Keratinocyte (primary cell): ENCODE measurements around the gene SALL2. TPM values are rescaled to one million over a fixed set of nuclear protein-coding genes. Genes with fewer than 3 reads are reported as not detected.

ENCODE experiments used
- DNase-seq: peaks from one replicate; pipeline ENCODE4 v3.0.0-alpha.2; 2011; ENCODE audit warnings: low read depth, missing footprints, low spot score
- FAIRE-seq: peaks from 2 replicates; lab custom pipeline; 2011; peaks lifted over from hg19 to GRCh38; lab: Jason Lieb, UNC
- H2AFZ ChIP-seq: 2 replicates; pipeline ENCODE4 v1.6.0; 2012; ENCODE audit warnings: low read length, control low read depth, inconsistent platforms; ENCODE audit not compliant: control insufficient read depth
- H3K27ac ChIP-seq: 2 replicates; pipeline ENCODE4 v1.5.1; 2011; ENCODE audit warnings: low read length; ENCODE audit not compliant: control insufficient read depth, insufficient read depth
- H3K27me3 ChIP-seq: 3 replicates; pipeline ENCODE4 v1.6.0; 2011; ENCODE audit warnings: low read length; ENCODE audit not compliant: control insufficient read depth, insufficient read depth; ENCODE audit errors: extremely low read depth
- H3K36me3 ChIP-seq, 2 experiments: 2 replicates in 1 of 2; 3 replicates in 1 of 2; pipeline ENCODE4 v1.5.1; 2011; ENCODE audit warnings: low read length in 2 of 2, mild to moderate bottlenecking in 1 of 2; ENCODE audit not compliant: control insufficient read depth in 2 of 2, insufficient read depth in 2 of 2; ENCODE audit errors: extremely low read depth in 1 of 2
- H3K4me1 ChIP-seq: 3 replicates; pipeline ENCODE4 v1.5.1; 2011; ENCODE audit warnings: low read length; ENCODE audit not compliant: control insufficient read depth, insufficient read depth; ENCODE audit errors: extremely low read depth
- H3K4me2 ChIP-seq: 3 replicates; pipeline ENCODE4 v1.6.0; 2011; ENCODE audit warnings: low read depth, low read length; ENCODE audit not compliant: control insufficient read depth, insufficient read depth; ENCODE audit errors: extremely low read depth
- H3K4me3 ChIP-seq, 3 experiments: fragments of 200-600 bp in 1 of 3; sonication (generic) in 1 of 3; 2 replicates in 2 of 3; 3 replicates in 1 of 3; pipeline ENCODE4 v1.5.1; 2011 to 2016; ENCODE audit warnings: low read length in 3 of 3, mild to moderate bottlenecking in 3 of 3, control low read depth in 2 of 3, inconsistent platforms in 1 of 3, low read depth in 1 of 3, mixed read lengths in 1 of 3, mixed run types in 1 of 3, moderate library complexity in 1 of 3; ENCODE audit not compliant: control insufficient read depth in 2 of 3, insufficient read depth in 2 of 3; ENCODE audit errors: extremely low read depth in 1 of 3
- H3K79me2 ChIP-seq: 2 replicates; pipeline ENCODE4 v1.6.0; 2012; ENCODE audit warnings: low read length; ENCODE audit not compliant: control insufficient read depth, insufficient read depth
- H3K9ac ChIP-seq: 3 replicates; pipeline ENCODE4 v1.6.0; 2011; ENCODE audit warnings: low read length; ENCODE audit not compliant: control insufficient read depth, insufficient read depth; ENCODE audit errors: extremely low read depth
- H3K9me1 ChIP-seq: 3 replicates; pipeline ENCODE4 v1.6.0; 2011; ENCODE audit warnings: low read length; ENCODE audit not compliant: control insufficient read depth, insufficient read depth; ENCODE audit errors: extremely low read depth
- H3K9me3 ChIP-seq: 2 replicates; pipeline ENCODE4 v1.5.1; 2012; ENCODE audit warnings: low read depth, low read length; ENCODE audit not compliant: control insufficient read depth
- H4K20me1 ChIP-seq: 3 replicates; pipeline ENCODE4 v1.6.0; 2011; ENCODE audit warnings: low read length; ENCODE audit not compliant: control insufficient read depth, insufficient read depth; ENCODE audit errors: extremely low read depth
- CTCF ChIP-seq, 3 experiments: IDR thresholded peaks in 1 of 3; conservative IDR thresholded peaks in 1 of 3; optimal IDR thresholded peaks in 1 of 3; 2 replicates in 2 of 3; 3 replicates in 1 of 3; pipeline versions ENCODE3 to v1.5.1; 2011; ENCODE audit warnings: low read length in 3 of 3, mild to moderate bottlenecking in 3 of 3, moderate library complexity in 2 of 3, control low read depth in 1 of 3, inconsistent platforms in 1 of 3; ENCODE audit not compliant: insufficient read depth in 2 of 3; ENCODE audit errors: extremely low read depth in 1 of 3
- EZH2 ChIP-seq: IDR thresholded peaks from one replicate; pipeline ENCODE4 v1.6.1; 2012; ENCODE audit warnings: inconsistent platforms, mild to moderate bottlenecking, low read length, moderate library complexity
- dilution Hi-C: fragments of 300-500 bp; cut with MboI; formaldehyde crosslinking; loops from one replicate; pipeline ENCODE4 v1.7.0; 2020; ENCODE audit warnings: low sequenced_read_pairs; ENCODE audit not compliant: extremely low pct_ligation_motif_present
- polyA plus RNA-seq, 5 experiments: library from polyadenylated mRNA; depleted of rRNA in 3 of 5; stranded (reverse) in 3 of 5; stranded (forward) in 1 of 5; unstranded in 1 of 5; fragments of >200 nt; gene quantifications; 1 replicate in 1 of 5; 2 replicates in 3 of 5; 3 replicates in 1 of 5; pipeline versions ENCODE4 v1.2.1 to v1.2.3, GENCODE V29; 2011 to 2012; ENCODE audit warnings: missing spikeins in 2 of 5, low read depth in 1 of 5, low replicate concordance in 1 of 5

The SALL2 gene
- polyA plus RNA-seq, 1 donor (not counting 4 experiments of a cell fraction or from before 2014, with no cell fraction given), result 0.64 TPM

DNA sequence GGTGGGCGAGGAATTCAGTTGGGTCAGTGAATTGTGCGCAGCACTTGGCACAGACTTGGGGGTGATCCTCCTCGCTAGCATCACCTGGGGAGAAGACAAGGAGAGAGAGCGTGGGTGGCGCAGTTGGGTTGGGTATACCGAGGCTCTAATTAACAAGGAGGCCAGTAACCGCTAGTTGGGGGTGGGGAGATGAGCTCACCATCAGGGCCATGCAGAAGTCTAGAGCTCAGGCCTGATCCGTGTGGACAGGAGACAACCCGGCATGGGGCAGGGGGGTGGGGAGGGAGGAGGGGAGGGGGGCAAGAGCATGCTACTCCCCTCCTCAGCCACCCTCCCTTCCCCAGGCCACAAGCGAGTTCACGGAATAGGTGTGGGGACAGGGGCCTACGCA, 580 bp downstream of the SALL2 start:
- H4K20me1 ChIP-seq, result no peaks in the 10 kb centered on the region
- no peaks in the 10 kb centered on the region for H3K36me3 ChIP-seq
- H3K27me3 ChIP-seq, result peaks cover 3% of the 10 kb centered on the region
- H3K9ac ChIP-seq, result no peak overlapping the region
- H3K9me3 ChIP-seq, result no peaks in the 10 kb centered on the region
- TF ChIP-seq EZH2 (no peak), CTCF (optimal IDR thresholded peaks at IDR 0.05 in 1 of 3, IDR thresholded peaks at IDR 0.05 in 1 of 3, conservative IDR thresholded peaks at IDR 0.05 in 1 of 3; ENCODE audit: extremely low read depth in 1 of 3, insufficient read depth in 2 of 3, low read length in 3 of 3) (no peak)
- DNase-seq (no peak), FAIRE-seq (no peak)
- peak overlapping the region in 2 of 3 experiments; percentile 43 to 67 for H3K4me3 ChIP-seq
- no peak overlapping the region for H2AFZ ChIP-seq
- peak overlapping the region; percentile 51 for H3K4me2 ChIP-seq
- H3K27ac ChIP-seq, result no peak overlapping the region
- dilution Hi-C loops, result no loop called here
- H3K9me1 ChIP-seq, result no peaks in the 10 kb centered on the region
- H3K4me1 ChIP-seq, result peaks cover 2% of the 10 kb centered on the region
- H3K79me2 ChIP-seq, result no peaks in the 10 kb centered on the region

- no peak overlapping the region for H3K4me3 ChIP-seq
- FAIRE-seq, result no peak
- no peak overlapping the region for H3K4me2 ChIP-seq
- no peak for TF ChIP-seq CTCF (optimal IDR thresholded peaks at IDR 0.05 in 1 of 3, IDR thresholded peaks at IDR 0.05 in 1 of 3, conservative IDR thresholded peaks at IDR 0.05 in 1 of 3; ENCODE audit: extremely low read depth in 1 of 3, insufficient read depth in 2 of 3, low read length in 3 of 3)
- no peak for TF ChIP-seq EZH2
- H3K9me3 ChIP-seq, result no peaks in the 10 kb centered on the region
- peaks cover 3% of the 10 kb centered on the region for H3K27me3 ChIP-seq
- H3K36me3 ChIP-seq, result no peaks in the 10 kb centered on the region
- H3K79me2 ChIP-seq, result no peaks in the 10 kb centered on the region
- no peaks in the 10 kb centered on the region for H3K4me1 ChIP-seq
- no peak overlapping the region for H3K27ac ChIP-seq
- H4K20me1 ChIP-seq, result no peaks in the 10 kb centered on the region
- dilution Hi-C loops, result no loop called here
- H3K9ac ChIP-seq, result no peak overlapping the region
- no peaks in the 10 kb centered on the region for H3K9me1 ChIP-seq
- no peak for DNase-seq
- no peak overlapping the region for H2AFZ ChIP-seq
Measured at GRCh38 chr14:21524575-21525490, 1.3 kb downstream of the SALL2 start.
